ENCODE results near the gene GPR89B.
"Not testable (repeated sequence)": the region's sequence is repeated elsewhere in the genome, so short reads cannot be mapped to it uniquely, and the experiment has no call there.

The GPR89B gene

GRCh38 chr1:148037850-148038461 lies 109.7 kb downstream of the GPR89B start:
- DNase-seq, result not testable (repeated sequence)

- DNase-seq, result peak; percentile 75
These were observed 110.5 kb downstream of the GPR89B start for GRCh38 chr1:148038462-148039333.
